AG09319 (cell line): ENCODE results near the gene HS3ST1.

ENCODE experiments used
- DNase-seq: peaks from one replicate; pipeline ENCODE4 v3.0.0-alpha.2; 2010; ENCODE audit warnings: low read depth; ENCODE audit errors: extremely low read depth
- CTCF ChIP-seq: IDR thresholded peaks from 2 replicates; pipeline ENCODE4 v1.5.1; 2011; ENCODE audit warnings: low read depth, mild to moderate bottlenecking, inconsistent platforms, low read length, moderate library complexity

The HS3ST1 gene

GRCh38 chr4:11470438-11471045, 41.8 kb upstream of the HS3ST1 start:
- no peak for TF ChIP-seq CTCF
- DNase-seq, result no peak

- no peak for DNase-seq
- TF ChIP-seq CTCF, result no peak
Observed at GRCh38 chr4:11469650-11470437, 41.1 kb upstream of the HS3ST1 start.

GRCh38 chr4:11468901-11469300, 40.2 kb upstream of the HS3ST1 start:
- TF ChIP-seq CTCF, result no peak
- DNase-seq, result no peak

GRCh38 chr4:11467931-11468330, 39.2 kb upstream of the HS3ST1 start:
- no peak for DNase-seq
- TF ChIP-seq CTCF, result no peak

- no peak for DNase-seq
- no peak for TF ChIP-seq CTCF
Observed at GRCh38 chr4:11463707-11464106, 35.0 kb upstream of the HS3ST1 start.

- DNase-seq, result no peak
- TF ChIP-seq CTCF, result no peak
Observed at GRCh38 chr4:11456401-11456800, 27.7 kb upstream of the HS3ST1 start.

GRCh38 chr4:11455201-11455835, 26.6 kb upstream of the HS3ST1 start:
- DNase-seq, result no peak

More at GRCh38 chr4:11455201-11455835, 26.6 kb upstream of the HS3ST1 start:
- TF ChIP-seq CTCF, result no peak
